SK-N-SH treated with all-trans-retinoic acid at 6 μM for 48 hours (cell line): ENCODE measurements around the gene AKNA.

Source experiments
- ATAC-seq: fragments of 200-7000 bp; cut with Tn5 transposase; 3 replicates; pipeline ENCODE4 v1.9.1; 2020; ENCODE audit warnings: mild to moderate bottlenecking, moderate library complexity
- ARNTL ChIP-seq: fragments of 450-650 bp; formaldehyde crosslinking; IDR thresholded peaks from 2 replicates; pipeline ENCODE4 v1.5.0; 2020; ENCODE audit warnings: low read depth, mild to moderate bottlenecking, moderate library complexity, borderline replicate concordance
- CREB5 ChIP-seq: fragments of 250-450 bp; sonication (Bioruptor Pico); IDR thresholded peaks from 2 replicates; pipeline ENCODE4 v1.5.1; 2020; ENCODE audit warnings: low read depth, mild to moderate bottlenecking, moderate library complexity
- CSDC2 ChIP-seq: fragments of 250-450 bp; sonication (Bioruptor Pico); IDR thresholded peaks from 2 replicates; pipeline ENCODE4 v1.5.0; 2020; ENCODE audit warnings: mild to moderate bottlenecking, moderate library complexity
- ESRRG ChIP-seq: fragments of 250-450 bp; sonication (Bioruptor Pico); IDR thresholded peaks from 2 replicates; pipeline ENCODE4 v1.6.1; 2021; ENCODE audit warnings: mild to moderate bottlenecking
- GLIS3 ChIP-seq: fragments of 250-450 bp; sonication (Bioruptor Pico); IDR thresholded peaks from 2 replicates; pipeline ENCODE4 v1.5.0; 2020; ENCODE audit warnings: mild to moderate bottlenecking, moderate library complexity
- ISL1 ChIP-seq: fragments of 250-450 bp; sonication (Bioruptor Pico); IDR thresholded peaks from 2 replicates; pipeline ENCODE4 v2.1.2; 2022; ENCODE audit warnings: mild to moderate bottlenecking, moderate library complexity
- RARB ChIP-seq: fragments of 250-450 bp; sonication (Bioruptor Pico); IDR thresholded peaks from 2 replicates; pipeline ENCODE4 v1.8.0; 2021; ENCODE audit warnings: mild to moderate bottlenecking, moderate library complexity
- TCF4 ChIP-seq: fragments of 250-450 bp; sonication (Bioruptor Pico); IDR thresholded peaks from 2 replicates; pipeline ENCODE4 v1.8.0; 2021; ENCODE audit warnings: mild to moderate bottlenecking, moderate library complexity, borderline replicate concordance
- ZFP3 ChIP-seq: fragments of 250-450 bp; sonication (Bioruptor Pico); IDR thresholded peaks from 2 replicates; pipeline ENCODE4 v1.5.0; 2020; ENCODE audit warnings: mild to moderate bottlenecking, moderate library complexity
- ZFP30 ChIP-seq: fragments of 450-650 bp; formaldehyde crosslinking; IDR thresholded peaks from 2 replicates; pipeline ENCODE4 v1.5.0; 2022; ENCODE audit warnings: mild to moderate bottlenecking, moderate library complexity
- ZNF565 ChIP-seq: fragments of 450-650 bp; formaldehyde crosslinking; conservative IDR thresholded peaks from 2 replicates; pipeline ENCODE4 v1.5.0; 2020; ENCODE audit warnings: low read depth, mild to moderate bottlenecking, moderate library complexity
- ZNF8 ChIP-seq: fragments of 450-650 bp; formaldehyde crosslinking; IDR thresholded peaks from 2 replicates; pipeline ENCODE4 v1.5.0; 2020; ENCODE audit warnings: mild to moderate bottlenecking, moderate library complexity
- TF ChIP-seq, protein P1 (sequence below): fragments of 250-450 bp; sonication (Bioruptor Pico); IDR thresholded peaks from 2 replicates; pipeline ENCODE4 v1.5.0; 2020; ENCODE audit warnings: mild to moderate bottlenecking, moderate library complexity
- TF ChIP-seq, protein P2 (sequence below): fragments of 250-450 bp; sonication (Bioruptor Pico); IDR thresholded peaks from 2 replicates; pipeline ENCODE4 v1.8.0; 2021; ENCODE audit warnings: low read depth, mild to moderate bottlenecking, moderate library complexity, borderline replicate concordance
- TF ChIP-seq, protein P3 (sequence below): fragments of 250-450 bp; sonication (Bioruptor Pico); IDR thresholded peaks from 2 replicates; pipeline ENCODE4 v1.5.1; 2021; ENCODE audit warnings: mild to moderate bottlenecking, moderate library complexity
- TF ChIP-seq, protein P4 (sequence below): fragments of 250-450 bp; sonication (Bioruptor Pico); IDR thresholded peaks from 2 replicates; pipeline ENCODE4 v1.8.0; 2020; ENCODE audit warnings: mild to moderate bottlenecking, moderate library complexity, borderline replicate concordance

The AKNA gene

GRCh38 chr9:114400772-114401171 lies 13.0 kb upstream of the AKNA start:
- ATAC-seq, result no peak
- no peak for TF ChIP-seq ZFP30 (CRISPR knock-in tag)
- TF ChIP-seq, protein P1, sequence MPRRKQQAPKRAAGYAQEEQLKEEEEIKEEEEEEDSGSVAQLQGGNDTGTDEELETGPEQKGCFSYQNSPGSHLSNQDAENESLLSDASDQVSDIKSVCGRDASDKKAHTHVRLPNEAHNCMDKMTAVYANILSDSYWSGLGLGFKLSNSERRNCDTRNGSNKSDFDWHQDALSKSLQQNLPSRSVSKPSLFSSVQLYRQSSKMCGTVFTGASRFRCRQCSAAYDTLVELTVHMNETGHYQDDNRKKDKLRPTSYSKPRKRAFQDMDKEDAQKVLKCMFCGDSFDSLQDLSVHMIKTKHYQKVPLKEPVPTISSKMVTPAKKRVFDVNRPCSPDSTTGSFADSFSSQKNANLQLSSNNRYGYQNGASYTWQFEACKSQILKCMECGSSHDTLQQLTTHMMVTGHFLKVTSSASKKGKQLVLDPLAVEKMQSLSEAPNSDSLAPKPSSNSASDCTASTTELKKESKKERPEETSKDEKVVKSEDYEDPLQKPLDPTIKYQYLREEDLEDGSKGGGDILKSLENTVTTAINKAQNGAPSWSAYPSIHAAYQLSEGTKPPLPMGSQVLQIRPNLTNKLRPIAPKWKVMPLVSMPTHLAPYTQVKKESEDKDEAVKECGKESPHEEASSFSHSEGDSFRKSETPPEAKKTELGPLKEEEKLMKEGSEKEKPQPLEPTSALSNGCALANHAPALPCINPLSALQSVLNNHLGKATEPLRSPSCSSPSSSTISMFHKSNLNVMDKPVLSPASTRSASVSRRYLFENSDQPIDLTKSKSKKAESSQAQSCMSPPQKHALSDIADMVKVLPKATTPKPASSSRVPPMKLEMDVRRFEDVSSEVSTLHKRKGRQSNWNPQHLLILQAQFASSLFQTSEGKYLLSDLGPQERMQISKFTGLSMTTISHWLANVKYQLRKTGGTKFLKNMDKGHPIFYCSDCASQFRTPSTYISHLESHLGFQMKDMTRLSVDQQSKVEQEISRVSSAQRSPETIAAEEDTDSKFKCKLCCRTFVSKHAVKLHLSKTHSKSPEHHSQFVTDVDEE, result no peak
- TF ChIP-seq, protein P2, sequence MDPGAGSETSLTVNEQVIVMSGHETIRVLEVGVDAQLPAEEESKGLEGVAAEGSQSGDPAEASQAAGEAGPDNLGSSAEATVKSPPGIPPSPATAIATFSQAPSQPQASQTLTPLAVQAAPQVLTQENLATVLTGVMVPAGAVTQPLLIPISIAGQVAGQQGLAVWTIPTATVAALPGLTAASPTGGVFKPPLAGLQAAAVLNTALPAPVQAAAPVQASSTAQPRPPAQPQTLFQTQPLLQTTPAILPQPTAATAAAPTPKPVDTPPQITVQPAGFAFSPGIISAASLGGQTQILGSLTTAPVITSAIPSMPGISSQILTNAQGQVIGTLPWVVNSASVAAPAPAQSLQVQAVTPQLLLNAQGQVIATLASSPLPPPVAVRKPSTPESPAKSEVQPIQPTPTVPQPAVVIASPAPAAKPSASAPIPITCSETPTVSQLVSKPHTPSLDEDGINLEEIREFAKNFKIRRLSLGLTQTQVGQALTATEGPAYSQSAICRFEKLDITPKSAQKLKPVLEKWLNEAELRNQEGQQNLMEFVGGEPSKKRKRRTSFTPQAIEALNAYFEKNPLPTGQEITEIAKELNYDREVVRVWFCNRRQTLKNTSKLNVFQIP, result no peak

- no peak for TF ChIP-seq TCF4 (CRISPR knock-in tag)
- TF ChIP-seq ZFP30 (CRISPR knock-in tag), result no peak
- no peak for TF ChIP-seq ZNF8 (CRISPR knock-in tag)
- no peak for TF ChIP-seq ZFP3 (CRISPR knock-in tag)
- TF ChIP-seq, protein P3, sequence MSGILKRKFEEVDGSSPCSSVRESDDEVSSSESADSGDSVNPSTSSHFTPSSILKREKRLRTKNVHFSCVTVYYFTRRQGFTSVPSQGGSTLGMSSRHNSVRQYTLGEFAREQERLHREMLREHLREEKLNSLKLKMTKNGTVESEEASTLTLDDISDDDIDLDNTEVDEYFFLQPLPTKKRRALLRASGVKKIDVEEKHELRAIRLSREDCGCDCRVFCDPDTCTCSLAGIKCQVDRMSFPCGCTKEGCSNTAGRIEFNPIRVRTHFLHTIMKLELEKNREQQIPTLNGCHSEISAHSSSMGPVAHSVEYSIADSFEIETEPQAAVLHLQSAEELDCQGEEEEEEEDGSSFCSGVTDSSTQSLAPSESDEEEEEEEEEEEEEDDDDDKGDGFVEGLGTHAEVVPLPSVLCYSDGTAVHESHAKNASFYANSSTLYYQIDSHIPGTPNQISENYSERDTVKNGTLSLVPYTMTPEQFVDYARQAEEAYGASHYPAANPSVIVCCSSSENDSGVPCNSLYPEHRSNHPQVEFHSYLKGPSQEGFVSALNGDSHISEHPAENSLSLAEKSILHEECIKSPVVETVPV (CRISPR knock-in tag), result no peak
- TF ChIP-seq, protein P2, result no peak
- TF ChIP-seq GLIS3 (CRISPR knock-in tag), result no peak
- TF ChIP-seq ESRRG, result no peak
- TF ChIP-seq, protein P4, sequence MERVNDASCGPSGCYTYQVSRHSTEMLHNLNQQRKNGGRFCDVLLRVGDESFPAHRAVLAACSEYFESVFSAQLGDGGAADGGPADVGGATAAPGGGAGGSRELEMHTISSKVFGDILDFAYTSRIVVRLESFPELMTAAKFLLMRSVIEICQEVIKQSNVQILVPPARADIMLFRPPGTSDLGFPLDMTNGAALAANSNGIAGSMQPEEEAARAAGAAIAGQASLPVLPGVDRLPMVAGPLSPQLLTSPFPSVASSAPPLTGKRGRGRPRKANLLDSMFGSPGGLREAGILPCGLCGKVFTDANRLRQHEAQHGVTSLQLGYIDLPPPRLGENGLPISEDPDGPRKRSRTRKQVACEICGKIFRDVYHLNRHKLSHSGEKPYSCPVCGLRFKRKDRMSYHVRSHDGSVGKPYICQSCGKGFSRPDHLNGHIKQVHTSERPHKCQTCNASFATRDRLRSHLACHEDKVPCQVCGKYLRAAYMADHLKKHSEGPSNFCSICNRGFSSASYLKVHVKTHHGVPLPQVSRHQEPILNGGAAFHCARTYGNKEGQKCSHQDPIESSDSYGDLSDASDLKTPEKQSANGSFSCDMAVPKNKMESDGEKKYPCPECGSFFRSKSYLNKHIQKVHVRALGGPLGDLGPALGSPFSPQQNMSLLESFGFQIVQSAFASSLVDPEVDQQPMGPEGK (CRISPR knock-in tag), result no peak
- no peak for TF ChIP-seq CREB5
- no peak for TF ChIP-seq ISL1
- TF ChIP-seq CSDC2 (CRISPR knock-in tag), result no peak
- TF ChIP-seq, all 23 proteins: peak for 0
These were observed 12.4 kb upstream of the AKNA start for GRCh38 chr9:114400219-114400618.

DNA sequence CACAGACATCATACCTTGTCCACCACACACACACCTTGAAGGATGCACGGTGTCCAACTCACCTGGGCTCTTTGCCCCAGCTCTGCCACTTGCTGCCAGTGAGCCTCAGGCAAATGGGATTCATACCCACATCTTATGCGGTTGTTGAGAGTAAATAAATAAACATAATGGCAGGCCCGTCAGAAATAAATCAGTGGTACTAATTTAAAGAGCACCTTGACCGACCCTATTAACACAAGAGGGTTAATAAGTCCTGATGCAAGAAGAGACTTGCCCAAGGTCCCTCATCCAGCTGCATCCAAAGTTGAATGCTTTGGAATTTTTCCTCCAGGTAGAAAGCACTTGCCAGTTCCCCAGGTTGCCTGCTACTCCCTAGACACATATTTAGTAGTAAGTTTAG lies 11.6 kb upstream of the AKNA start:
- no peak for ATAC-seq

More at GRCh38 chr9:114400219-114400618, 12.4 kb upstream of the AKNA start:
- ATAC-seq, result no peak

More for the DNA sequence above, 11.6 kb upstream of the AKNA start:
- TF ChIP-seq RARB (CRISPR knock-in tag), result no peak
- TF ChIP-seq ZNF565 (CRISPR knock-in tag), result no peak
- TF ChIP-seq CSDC2 (CRISPR knock-in tag), result no peak
- no peak for TF ChIP-seq ARNTL (CRISPR knock-in tag)
- no peak for TF ChIP-seq ZNF8 (CRISPR knock-in tag)
- no peak for TF ChIP-seq GLIS3 (CRISPR knock-in tag)
- TF ChIP-seq, protein P1, result no peak
